ENCODE data around the gene PRR30.

Gene PRR30

DNA sequence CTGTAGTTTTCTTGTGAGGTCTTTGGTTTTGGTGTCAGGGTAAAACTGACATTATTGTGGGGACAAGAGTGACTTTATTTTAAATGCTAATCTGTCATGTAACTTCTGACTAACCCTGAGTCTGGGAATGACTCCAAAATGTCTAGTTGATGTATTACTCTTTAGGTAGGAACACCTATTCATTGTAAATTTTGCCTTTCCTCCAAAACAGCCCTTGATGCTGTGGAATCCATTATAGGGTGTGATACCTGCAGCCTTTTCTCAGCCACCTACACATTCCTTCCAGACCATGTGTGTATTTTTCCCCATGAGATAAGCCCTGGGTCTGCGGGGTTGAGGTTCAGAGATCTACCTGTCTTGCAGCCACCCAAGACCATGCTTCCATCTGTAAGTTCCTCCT lies 4.1 kb upstream of the PRR30 start:
- POLR2A ChIA-PET = no interaction called here
- CTCF ChIA-PET = interaction anchor here (1.3 to 1.6 kb wide), 2 partner anchors 15 to 23 kb away, joined by 3 read pairs; no protein-coding TSS in a partner anchor
- no peak for DNase-seq (ENCODE audit: low read depth, low spot score)

DNA sequence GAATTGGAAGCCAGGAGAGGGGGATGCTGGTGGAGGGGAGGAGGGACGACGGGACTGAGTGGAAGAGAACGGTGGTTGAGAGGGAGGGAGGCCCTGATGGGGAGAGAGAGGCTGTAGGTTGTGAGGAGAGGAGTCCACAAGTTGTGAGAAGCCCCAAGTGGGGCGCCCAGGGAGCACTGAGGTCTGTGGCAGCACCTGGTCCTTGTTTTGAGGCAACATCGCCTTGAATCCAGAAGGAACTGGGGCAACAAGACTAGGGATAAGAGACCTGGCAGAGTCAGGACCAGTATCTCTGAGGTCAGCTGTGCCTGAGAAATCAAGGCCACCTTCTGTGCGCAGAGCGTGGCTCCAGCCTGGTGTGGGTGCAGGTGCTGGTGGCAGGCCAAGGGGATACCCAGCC lies 1.1 kb downstream of the PRR30 start:
- POLR2A ChIA-PET = no interaction called here
- TF ChIP-seq, protein P1, sequence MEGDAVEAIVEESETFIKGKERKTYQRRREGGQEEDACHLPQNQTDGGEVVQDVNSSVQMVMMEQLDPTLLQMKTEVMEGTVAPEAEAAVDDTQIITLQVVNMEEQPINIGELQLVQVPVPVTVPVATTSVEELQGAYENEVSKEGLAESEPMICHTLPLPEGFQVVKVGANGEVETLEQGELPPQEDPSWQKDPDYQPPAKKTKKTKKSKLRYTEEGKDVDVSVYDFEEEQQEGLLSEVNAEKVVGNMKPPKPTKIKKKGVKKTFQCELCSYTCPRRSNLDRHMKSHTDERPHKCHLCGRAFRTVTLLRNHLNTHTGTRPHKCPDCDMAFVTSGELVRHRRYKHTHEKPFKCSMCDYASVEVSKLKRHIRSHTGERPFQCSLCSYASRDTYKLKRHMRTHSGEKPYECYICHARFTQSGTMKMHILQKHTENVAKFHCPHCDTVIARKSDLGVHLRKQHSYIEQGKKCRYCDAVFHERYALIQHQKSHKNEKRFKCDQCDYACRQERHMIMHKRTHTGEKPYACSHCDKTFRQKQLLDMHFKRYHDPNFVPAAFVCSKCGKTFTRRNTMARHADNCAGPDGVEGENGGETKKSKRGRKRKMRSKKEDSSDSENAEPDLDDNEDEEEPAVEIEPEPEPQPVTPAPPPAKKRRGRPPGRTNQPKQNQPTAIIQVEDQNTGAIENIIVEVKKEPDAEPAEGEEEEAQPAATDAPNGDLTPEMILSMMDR (IDR thresholded peaks at IDR 0.05; ENCODE audit: insufficient read depth, low read length, missing control alignments) = no peak
- no peak overlapping the region for H3K4me3 ChIP-seq (ENCODE audit: low read depth, low read length)
- DNase-seq (ENCODE audit: low read depth, low spot score) = no peak
- CTCF ChIA-PET = interaction anchor here (1.5 kb wide), 1 partner anchor 32 kb away, joined by 3 read pairs; no protein-coding TSS in a partner anchor

More for the DNA sequence above, 4.1 kb upstream of the PRR30 start:
- TF ChIP-seq, protein P1 (IDR thresholded peaks at IDR 0.05; ENCODE audit: insufficient read depth, low read length, missing control alignments) = no peak
- H3K4me3 ChIP-seq (ENCODE audit: low read depth, low read length) = no peak overlapping the region

GRCh38 chr2:27137322-27137935 lies 1.8 kb downstream of the PRR30 start:
- ChIA-PET CTCF (no interaction called here), POLR2A (no interaction called here)
- TF ChIP-seq, protein P1 (IDR thresholded peaks at IDR 0.05; ENCODE audit: insufficient read depth, low read length, missing control alignments) = no peak
- no peak for DNase-seq (ENCODE audit: low read depth, low spot score)
- H3K4me3 ChIP-seq (ENCODE audit: low read depth, low read length) = no peak overlapping the region

- ChIA-PET CTCF (interaction anchor here (0.7 kb wide), 1 partner anchor 58 kb away, joined by 3 read pairs; no protein-coding TSS in a partner anchor), POLR2A (interaction anchor here (0.6 kb wide), 1 partner anchor 64 kb away, joined by 3 read pairs; no protein-coding TSS in a partner anchor)
- DNase-seq (ENCODE audit: low read depth, low spot score) = no peak
- TF ChIP-seq, protein P1 (IDR thresholded peaks at IDR 0.05; ENCODE audit: insufficient read depth, low read length, missing control alignments) = no peak
- H3K4me3 ChIP-seq (ENCODE audit: low read depth, low read length) = no peak overlapping the region
Measured at GRCh38 chr2:27136751-27137150, 2.5 kb downstream of the PRR30 start.

DNA sequence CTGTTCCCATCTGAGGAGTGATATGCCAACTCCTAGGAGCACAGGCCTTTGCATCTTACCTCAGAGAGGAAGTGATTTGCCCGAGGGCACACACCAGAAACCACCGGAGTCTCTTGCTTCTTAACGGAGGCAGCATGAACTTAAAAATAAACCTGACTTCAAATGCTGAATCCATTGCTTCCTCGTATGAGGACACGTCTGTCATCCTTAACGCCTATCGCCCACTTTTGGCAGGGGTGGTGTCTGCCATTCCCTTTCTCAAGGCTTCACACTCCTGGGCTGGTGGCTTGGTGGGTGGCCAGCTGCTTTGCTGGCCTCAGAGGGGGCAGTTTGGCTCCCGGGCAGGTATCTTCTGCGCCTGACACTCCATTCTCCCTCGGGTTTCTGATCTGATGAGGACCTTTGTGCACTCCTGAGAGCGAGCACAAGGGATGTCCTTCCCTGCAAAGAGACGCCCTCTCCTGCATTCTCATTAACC lies 3.7 kb downstream of the PRR30 start:
- H3K4me3 ChIP-seq (ENCODE audit: low read depth, low read length) = no peak overlapping the region
- CTCF ChIA-PET = interaction anchor here (2.7 to 4.2 kb wide), 2 partner anchors 11 to 57 kb away, joined by 18 to 51 read pairs; partner anchors contain the start of gene ABHD1
- TF ChIP-seq, protein P1 (IDR thresholded peaks at IDR 0.05; ENCODE audit: insufficient read depth, low read length, missing control alignments) = no peak
- POLR2A ChIA-PET = no interaction called here
- DNase-seq (ENCODE audit: low read depth, low spot score) = no peak

GRCh38 chr2:27134781-27135477 lies 4.3 kb downstream of the PRR30 start:
- ChIA-PET CTCF (interaction anchor here (1.2 to 4.2 kb wide), 9 partner anchors 10 to 168 kb away, joined by 3 to 51 read pairs (median 7); partner anchors contain the start of genes ABHD1 and CAD), POLR2A (interaction anchor here (0.6 to 2.1 kb wide), 2 partner anchors 10 to 11 kb away, joined by 3 to 8 read pairs; partner anchors contain the start of gene ABHD1)
- TF ChIP-seq, protein P1 (IDR thresholded peaks at IDR 0.05; ENCODE audit: insufficient read depth, low read length, missing control alignments) = no peak

More at GRCh38 chr2:27134781-27135477, 4.3 kb downstream of the PRR30 start:
- no peak for DNase-seq (ENCODE audit: low read depth, low spot score)
- H3K4me3 ChIP-seq (ENCODE audit: low read depth, low read length) = no peak overlapping the region
